Thyroid gland (tissue), 4 donors: ENCODE data around the gene SLC6A6. TPM values are rescaled to one million over a fixed set of nuclear protein-coding genes. Genes with fewer than 3 reads are reported as not detected.

Experiments used
- DNase-seq, 2 donors: peaks; one replicate each; pipeline ENCODE4 v3.0.0-alpha.2; 2019
- H3K27ac ChIP-seq, 3 donors: fragments of 200-600 bp; sonication (generic); 1 replicate in 2 of 3; 2 replicates in 1 of 3; pipeline ENCODE4 v1.5.1; 2016 to 2019; ENCODE audit warnings: mild to moderate bottlenecking in 1 of 3, moderate library complexity in 1 of 3
- H3K27me3 ChIP-seq: fragments of 200-600 bp; sonication (generic); one replicate; pipeline ENCODE4 v1.5.1; 2019
- H3K36me3 ChIP-seq, 2 donors: fragments of 200-600 bp; sonication (generic); one replicate each; pipeline ENCODE4 v1.5.1; 2016 to 2019
- H3K4me1 ChIP-seq, 2 donors: fragments of 200-600 bp; sonication (generic); one replicate each; pipeline ENCODE4 v1.5.1; 2017 to 2019
- H3K4me3 ChIP-seq, 3 donors: fragments of 200-600 bp; sonication (generic); replicated peaks in 1 of 3; 1 replicate in 2 of 3; 2 replicates in 1 of 3; pipeline ENCODE4 v1.5.1; 2016; ENCODE audit warnings: mild to moderate bottlenecking in 1 of 3
- H3K9me3 ChIP-seq: fragments of 200-600 bp; sonication (generic); one replicate; pipeline ENCODE4 v1.5.1; 2017
- POLR2A ChIP-seq, 2 donors: fragments of 450-650 bp; IDR thresholded peaks; one replicate each; pipeline ENCODE4 v1.6.1; 2017; ENCODE audit warnings: antibody characterized with exemption in 2 of 2, mild to moderate bottlenecking in 2 of 2, moderate library complexity in 1 of 2
- WGBS, 2 donors: methylation state at CpG; one replicate each; pipeline ENCODE4 v1.1.5; 2017; 5-methylcytosine and 5-hydroxymethylcytosine counted together
- intact Hi-C: fragments of 100-400 bp; cut with DNase I; formaldehyde crosslinking; loops from one replicate; pipeline ENCODE4 v1.15.1; 2023
- total RNA-seq, 4 donors: library from RNA; depleted of rRNA; stranded (reverse); fragments of >200 nt; gene quantifications; one replicate each; pipeline ENCODE4 v1.2.3, GENCODE V29; 2016
- TF ChIP-seq, protein P1 (sequence below), 6 experiments: fragments of 200-600 bp in 3 of 6; fragments of 450-650 bp in 3 of 6; sonication (generic) in 3 of 6; IDR thresholded peaks; one replicate each; pipeline ENCODE4 v1.5.1; 2016 to 2019; ENCODE audit warnings: antibody characterized with exemption in 6 of 6, mild to moderate bottlenecking in 2 of 6, inconsistent platforms in 1 of 6, moderate library complexity in 1 of 6

The SLC6A6 gene
- total RNA-seq, 4 donors from 2014 or later: 42.7 to 98.0 (median 72.5) TPM

DNA sequence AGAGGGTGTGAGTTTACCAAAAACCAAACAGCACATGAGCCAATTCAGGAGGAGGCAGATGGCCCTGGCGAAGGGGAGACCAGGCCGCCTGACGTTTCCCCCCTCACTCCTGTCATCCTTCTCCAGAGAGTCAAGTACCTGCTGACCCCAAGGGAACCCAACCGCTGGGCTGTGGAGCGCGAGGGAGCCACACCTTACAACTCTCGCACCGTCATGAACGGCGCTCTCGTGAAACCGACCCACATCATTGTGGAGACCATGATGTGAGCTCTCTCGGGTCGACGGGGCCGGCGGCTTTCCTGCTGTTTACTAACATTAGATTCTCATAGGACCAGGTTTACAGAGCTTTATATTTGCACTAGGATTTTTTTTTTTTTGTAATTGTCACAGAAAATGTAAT, 82.3 kb downstream of the SLC6A6 start:
- Histone ChIP-seq H3K36me3 (peaks cover 30 to 58% of the 10 kb centered on the region in 2 donors), H3K4me3 (no peak overlapping the region), H3K4me1 (peaks cover 7 to 23% of the 10 kb centered on the region in 2 donors), H3K9me3 (no peaks in the 10 kb centered on the region), H3K27me3 (no peaks in the 10 kb centered on the region), H3K27ac (no peak overlapping the region)
- WGBS, 2 donors: 89 to 91% methylated on average over 16 to 17 of the region's 17 CpGs
- no peak for DNase-seq
- intact Hi-C loops: no loop called here
- TF ChIP-seq POLR2A (IDR thresholded peaks at IDR 0.05): no peak
- TF ChIP-seq, protein P1, sequence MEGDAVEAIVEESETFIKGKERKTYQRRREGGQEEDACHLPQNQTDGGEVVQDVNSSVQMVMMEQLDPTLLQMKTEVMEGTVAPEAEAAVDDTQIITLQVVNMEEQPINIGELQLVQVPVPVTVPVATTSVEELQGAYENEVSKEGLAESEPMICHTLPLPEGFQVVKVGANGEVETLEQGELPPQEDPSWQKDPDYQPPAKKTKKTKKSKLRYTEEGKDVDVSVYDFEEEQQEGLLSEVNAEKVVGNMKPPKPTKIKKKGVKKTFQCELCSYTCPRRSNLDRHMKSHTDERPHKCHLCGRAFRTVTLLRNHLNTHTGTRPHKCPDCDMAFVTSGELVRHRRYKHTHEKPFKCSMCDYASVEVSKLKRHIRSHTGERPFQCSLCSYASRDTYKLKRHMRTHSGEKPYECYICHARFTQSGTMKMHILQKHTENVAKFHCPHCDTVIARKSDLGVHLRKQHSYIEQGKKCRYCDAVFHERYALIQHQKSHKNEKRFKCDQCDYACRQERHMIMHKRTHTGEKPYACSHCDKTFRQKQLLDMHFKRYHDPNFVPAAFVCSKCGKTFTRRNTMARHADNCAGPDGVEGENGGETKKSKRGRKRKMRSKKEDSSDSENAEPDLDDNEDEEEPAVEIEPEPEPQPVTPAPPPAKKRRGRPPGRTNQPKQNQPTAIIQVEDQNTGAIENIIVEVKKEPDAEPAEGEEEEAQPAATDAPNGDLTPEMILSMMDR (IDR thresholded peaks at IDR 0.05): no peak

DNA sequence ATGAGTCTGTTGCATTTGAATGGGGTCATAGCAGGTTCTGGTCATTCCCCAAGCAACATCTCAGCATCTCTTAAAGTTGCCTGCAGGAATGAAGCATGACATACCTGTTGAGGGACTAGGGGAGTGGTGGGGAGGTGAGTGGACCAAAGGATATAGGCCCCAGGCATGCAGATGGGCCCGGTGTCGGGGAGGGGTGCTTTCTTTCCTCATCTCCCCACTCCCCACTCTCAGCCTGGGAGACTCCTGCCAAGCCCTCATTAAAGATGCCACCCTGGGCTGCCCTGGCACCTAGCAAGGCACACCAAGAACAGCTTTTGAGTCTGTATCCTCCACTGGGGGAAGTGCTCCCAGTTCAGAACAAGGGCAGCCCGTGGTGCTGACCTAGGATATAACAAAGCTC, 83.6 kb downstream of the SLC6A6 start:
- H3K27ac ChIP-seq: no peak overlapping the region
- TF ChIP-seq, protein P1 (IDR thresholded peaks at IDR 0.05): no peak
- no peak for TF ChIP-seq POLR2A (IDR thresholded peaks at IDR 0.05)
- intact Hi-C loops: no loop called here
- DNase-seq: no peak
- peaks cover 7 to 19% of the 10 kb centered on the region in 2 donors for H3K4me1 ChIP-seq
- WGBS, 2 donors: 94 to 100% methylated on average over 3 of the region's 3 CpGs
- H3K4me3 ChIP-seq: no peak overlapping the region
- peaks cover 30 to 48% of the 10 kb centered on the region in 2 donors for H3K36me3 ChIP-seq
- no peaks in the 10 kb centered on the region for H3K9me3 ChIP-seq
- no peaks in the 10 kb centered on the region for H3K27me3 ChIP-seq

DNA sequence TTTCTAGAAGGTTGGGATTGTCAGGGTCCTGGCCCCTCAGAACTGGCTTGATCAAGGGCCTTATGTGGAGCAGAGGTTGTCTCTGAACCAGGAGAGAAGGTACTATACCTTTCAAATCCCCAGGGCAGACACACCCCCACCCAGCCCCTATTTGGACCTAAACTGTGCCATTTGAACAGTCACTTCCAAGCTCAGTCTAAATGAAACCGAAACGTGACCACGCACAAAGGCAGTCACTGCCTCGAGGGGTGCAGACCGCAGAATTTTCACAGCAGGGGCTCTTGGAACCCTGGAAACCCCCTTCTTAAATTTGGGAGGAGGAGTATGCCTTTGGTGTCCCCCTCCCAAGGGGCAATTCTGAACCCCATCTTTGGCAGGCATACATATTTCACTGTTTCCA, 84.1 kb downstream of the SLC6A6 start:
- intact Hi-C loops: no loop called here
- 82 to 98% methylated on average over 5 of the region's 5 CpGs for WGBS, 2 donors
- TF ChIP-seq, protein P1 (IDR thresholded peaks at IDR 0.05): no peak
- TF ChIP-seq POLR2A (IDR thresholded peaks at IDR 0.05): no peak

DNA sequence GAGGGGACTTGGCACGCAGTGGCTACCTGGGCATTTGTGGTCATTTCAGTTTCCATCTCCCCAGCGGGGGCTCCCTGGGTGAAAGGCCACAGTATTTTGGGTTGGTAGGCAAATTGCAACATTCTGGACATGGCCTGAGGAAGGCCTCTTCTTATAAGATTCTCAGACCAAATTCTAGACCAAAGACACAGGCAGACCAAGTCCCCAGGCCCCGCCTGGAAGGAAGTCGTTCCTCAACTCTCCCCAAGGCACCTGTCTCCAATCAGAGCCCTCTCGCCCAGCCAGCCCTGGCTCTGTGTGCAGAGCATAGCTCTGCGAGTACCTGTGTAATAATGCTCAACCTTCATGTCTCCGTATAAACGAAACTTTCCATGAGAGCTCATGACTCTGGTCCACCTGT, 84.7 kb downstream of the SLC6A6 start:
- WGBS, 2 donors: 96 to 99% methylated on average over 8 of the region's 8 CpGs

More for the DNA sequence above, 84.1 kb downstream of the SLC6A6 start:
- no peaks in the 10 kb centered on the region for H3K27me3 ChIP-seq
- no peak overlapping the region for H3K4me3 ChIP-seq
- H3K9me3 ChIP-seq: no peaks in the 10 kb centered on the region
- H3K36me3 ChIP-seq: peaks cover 30 to 48% of the 10 kb centered on the region in 2 donors
- H3K27ac ChIP-seq: no peak overlapping the region
- peaks cover 7 to 15% of the 10 kb centered on the region in 2 donors for H3K4me1 ChIP-seq
- no peak for DNase-seq

DNA sequence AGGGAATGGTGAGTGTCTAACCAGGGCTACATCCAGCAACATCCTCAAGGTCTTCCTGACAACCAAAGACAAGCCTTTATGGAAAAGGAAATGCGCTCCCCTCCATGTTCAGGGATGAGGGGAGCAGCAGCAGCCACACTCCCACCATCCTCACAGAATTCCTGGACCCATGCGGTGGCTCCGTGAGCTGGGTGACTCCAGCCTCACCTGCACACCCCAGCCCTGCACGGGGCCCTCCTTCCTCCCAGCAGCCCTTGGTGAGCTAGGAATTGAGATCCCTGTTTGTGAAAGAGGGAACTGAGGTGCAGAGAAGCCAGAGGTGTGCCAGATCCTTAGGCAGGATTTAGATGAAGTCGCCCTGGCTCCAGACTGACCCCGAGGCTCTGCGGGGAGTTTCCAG, 85.4 kb downstream of the SLC6A6 start:
- Histone ChIP-seq H3K9me3 (no peaks in the 10 kb centered on the region), H3K4me3 (no peak overlapping the region), H3K4me1 (peaks cover 0 to 1% of the 10 kb centered on the region in 2 donors), H3K27ac (no peak overlapping the region), H3K27me3 (no peaks in the 10 kb centered on the region), H3K36me3 (peaks cover 16 to 37% of the 10 kb centered on the region in 2 donors)
- DNase-seq: no peak
- intact Hi-C loops: no loop called here
- TF ChIP-seq POLR2A (IDR thresholded peaks at IDR 0.05): no peak
- 93 to 97% methylated on average over 4 to 6 of the region's 7 CpGs for WGBS, 2 donors

More for the DNA sequence above, 84.7 kb downstream of the SLC6A6 start:
- Histone ChIP-seq H3K9me3 (no peaks in the 10 kb centered on the region), H3K36me3 (peaks cover 23 to 42% of the 10 kb centered on the region in 2 donors), H3K27ac (no peak overlapping the region), H3K4me1 (peaks cover 2 to 8% of the 10 kb centered on the region in 2 donors), H3K4me3 (no peak overlapping the region), H3K27me3 (no peaks in the 10 kb centered on the region)
- no peak for DNase-seq
- intact Hi-C loops: no loop called here
- TF ChIP-seq, protein P1 (IDR thresholded peaks at IDR 0.05): no peak
- TF ChIP-seq POLR2A (IDR thresholded peaks at IDR 0.05): no peak
